ENCODE measurements around the gene LSP1.

LSP1 gene

GRCh38 chr11:1825039-1825740 is 27.7 kb upstream of the LSP1 start:
- DNase-seq: no peak

- no peak for DNase-seq
These were observed 27.0 kb upstream of the LSP1 start for GRCh38 chr11:1825785-1826451.

GRCh38 chr11:1826552-1827094 is 26.3 kb upstream of the LSP1 start:
- DNase-seq: no peak

GRCh38 chr11:1827095-1827813 is 25.6 kb upstream of the LSP1 start:
- no peak for DNase-seq

GRCh38 chr11:1827931-1828330 is 25.0 kb upstream of the LSP1 start:
- no peak for DNase-seq

GRCh38 chr11:1828542-1828941 is 24.3 kb upstream of the LSP1 start:
- no peak for DNase-seq

- DNase-seq: no peak
These were observed 23.7 kb upstream of the LSP1 start for GRCh38 chr11:1829039-1829820.

- no peak for DNase-seq
These were observed 22.9 kb upstream of the LSP1 start for GRCh38 chr11:1830004-1830321.

- no peak for DNase-seq
These were observed 22.3 kb upstream of the LSP1 start for GRCh38 chr11:1830322-1831223.

GRCh38 chr11:1831338-1832210 is 21.3 kb upstream of the LSP1 start:
- DNase-seq: no peak

- no peak for DNase-seq
These were observed 20.5 kb upstream of the LSP1 start for GRCh38 chr11:1832211-1832919.

GRCh38 chr11:1832920-1833295 is 20.0 kb upstream of the LSP1 start:
- no peak for DNase-seq

- DNase-seq: no peak
These were observed 18.7 kb upstream of the LSP1 start for GRCh38 chr11:1834062-1834610.

- no peak for DNase-seq
These were observed 17.9 kb upstream of the LSP1 start, which contains the start of gene SYT8 for GRCh38 chr11:1834779-1835670. TSS of gene SYT8 (plus strand) at chr11:1834990. CDS start at chr11:1835106, 116 bp downstream.

GRCh38 chr11:1835671-1836010 is 17.2 kb upstream of the LSP1 start:
- DNase-seq: no peak

GRCh38 chr11:1836011-1836945 is 16.6 kb upstream of the LSP1 start:
- no peak for DNase-seq

- DNase-seq: no peak
These were observed 15.5 kb upstream of the LSP1 start for GRCh38 chr11:1837171-1838076.
